Measurements from ENCODE around the gene TP73.

TP73 gene

GRCh38 chr1:3651930-3652547, at the start of gene TP73:
TP73 (plus strand) TSS chr1:3652516; CDS start chr1:3682366, 29,850 bp downstream.
- no peak for DNase-seq

- no peak for DNase-seq
These were observed 49.2 kb upstream of the TP73 start for GRCh38 chr1:3603156-3603555.

GRCh38 chr1:3603571-3604467, 48.5 kb upstream of the TP73 start:
- DNase-seq = no peak

GRCh38 chr1:3604468-3604974, 47.8 kb upstream of the TP73 start:
- no peak for DNase-seq

- DNase-seq = no peak
These were observed 47.1 kb upstream of the TP73 start for GRCh38 chr1:3604997-3605823.

- no peak for DNase-seq
These were observed 45.3 kb upstream of the TP73 start for GRCh38 chr1:3606779-3607702.

GRCh38 chr1:3607703-3608065, 44.6 kb upstream of the TP73 start:
- DNase-seq = no peak

- no peak for DNase-seq
These were observed 44.2 kb upstream of the TP73 start for GRCh38 chr1:3608154-3608553.

- DNase-seq = no peak
These were observed 43.1 kb upstream of the TP73 start for GRCh38 chr1:3609016-3609768.

GRCh38 chr1:3609769-3610526, 42.4 kb upstream of the TP73 start:
- DNase-seq = no peak

- no peak for DNase-seq
These were observed 41.7 kb upstream of the TP73 start for GRCh38 chr1:3610527-3611169.

GRCh38 chr1:3611170-3612019, 40.9 kb upstream of the TP73 start, which contains the start of gene MEGF6:
MEGF6 (minus strand) TSS chr1:3611508; CDS start chr1:3611268, 240 bp downstream.
- DNase-seq = peak; percentile 70

- DNase-seq = no peak
These were observed 40.2 kb upstream of the TP73 start for GRCh38 chr1:3612123-3612522.

GRCh38 chr1:3614755-3615742, 37.3 kb upstream of the TP73 start:
- no peak for DNase-seq

GRCh38 chr1:3616861-3617260, 35.5 kb upstream of the TP73 start:
- no peak for DNase-seq

GRCh38 chr1:3617806-3618345, 34.4 kb upstream of the TP73 start:
- no peak for DNase-seq

- no peak for DNase-seq
These were observed 33.8 kb upstream of the TP73 start for GRCh38 chr1:3618531-3618880.
